ENCODE data around the gene SLC6A5.
"Not testable (repeated sequence)": the region's sequence is repeated elsewhere in the genome, so short reads cannot be mapped to it uniquely, and the experiment has no call there.

SLC6A5 gene

GRCh38 chr11:20599221-20600019 is at the start of gene SLC6A5:
SLC6A5 (plus strand) TSS chr11:20599608; CDS start chr11:20599673, 65 bp downstream.
- H3K4me3 ChIP-seq (ENCODE audit: severe bottlenecking), result no peak within 1 kb of the TSS
- ATAC-seq (ENCODE audit: low read depth), result peak; percentile 63; the same call in 2 of the 3 replicates
- no peaks in the 10 kb centered on the region for H3K36me3 ChIP-seq (ENCODE audit: low read depth)
- H3K27ac ChIP-seq (ENCODE audit: poor library complexity, severe bottlenecking), result no peak within 1 kb of the TSS
- peaks cover 100% of the 10 kb centered on the region for H3K27me3 ChIP-seq (ENCODE audit: insufficient read depth, poor library complexity, severe bottlenecking)
- no peak for DNase-seq (ENCODE audit: low spot score)
- H3K9me3 ChIP-seq (ENCODE audit: severe bottlenecking), result no peaks in the 10 kb centered on the region
- TF ChIP-seq CTCF (IDR thresholded peaks at IDR 0.05; ENCODE audit: poor library complexity, severe bottlenecking), result no peak
- H3K4me1 ChIP-seq (ENCODE audit: insufficient read depth, poor library complexity, severe bottlenecking), result no peaks in the 10 kb centered on the region

GRCh38 chr11:20551096-20551495 is 48.3 kb upstream of the SLC6A5 start:
- Histone ChIP-seq H3K27me3 (ENCODE audit: insufficient read depth, poor library complexity, severe bottlenecking) (no peaks in the 10 kb centered on the region), H3K27ac (ENCODE audit: poor library complexity, severe bottlenecking) (no peak overlapping the region), H3K36me3 (ENCODE audit: low read depth) (no peaks in the 10 kb centered on the region), H3K9me3 (ENCODE audit: severe bottlenecking) (peaks cover 2% of the 10 kb centered on the region), H3K4me3 (ENCODE audit: severe bottlenecking) (no peak overlapping the region), H3K4me1 (ENCODE audit: insufficient read depth, poor library complexity, severe bottlenecking) (no peaks in the 10 kb centered on the region)
- DNase-seq (ENCODE audit: low spot score) (no peak), ATAC-seq (ENCODE audit: low read depth) (no peak)
- TF ChIP-seq CTCF (IDR thresholded peaks at IDR 0.05; ENCODE audit: poor library complexity, severe bottlenecking), result no peak

GRCh38 chr11:20555783-20556182 is 43.6 kb upstream of the SLC6A5 start:
- DNase-seq (ENCODE audit: low spot score), result no peak
- peaks cover 4% of the 10 kb centered on the region for H3K4me1 ChIP-seq (ENCODE audit: insufficient read depth, poor library complexity, severe bottlenecking)
- H3K4me3 ChIP-seq (ENCODE audit: severe bottlenecking), result no peak overlapping the region
- peaks cover 2% of the 10 kb centered on the region for H3K9me3 ChIP-seq (ENCODE audit: severe bottlenecking)
- ATAC-seq (ENCODE audit: low read depth), result no peak
- H3K27ac ChIP-seq (ENCODE audit: poor library complexity, severe bottlenecking), result no peak overlapping the region
- no peaks in the 10 kb centered on the region for H3K36me3 ChIP-seq (ENCODE audit: low read depth)
- H3K27me3 ChIP-seq (ENCODE audit: insufficient read depth, poor library complexity, severe bottlenecking), result no peaks in the 10 kb centered on the region
- TF ChIP-seq CTCF (IDR thresholded peaks at IDR 0.05; ENCODE audit: poor library complexity, severe bottlenecking), result no peak

- H3K4me1 ChIP-seq (ENCODE audit: insufficient read depth, poor library complexity, severe bottlenecking); H3K27me3 ChIP-seq (ENCODE audit: insufficient read depth, poor library complexity, severe bottlenecking); H3K27ac ChIP-seq (ENCODE audit: poor library complexity, severe bottlenecking); H3K9me3 ChIP-seq (ENCODE audit: severe bottlenecking); ATAC-seq (ENCODE audit: low read depth); DNase-seq (ENCODE audit: low spot score); H3K36me3 ChIP-seq (ENCODE audit: low read depth); H3K4me3 ChIP-seq (ENCODE audit: severe bottlenecking): not testable (repeated sequence)
Measured at GRCh38 chr11:20556396-20556795, 43.0 kb upstream of the SLC6A5 start.

- no peak overlapping the region for H3K27ac ChIP-seq (ENCODE audit: poor library complexity, severe bottlenecking)
- no peak for TF ChIP-seq CTCF (IDR thresholded peaks at IDR 0.05; ENCODE audit: poor library complexity, severe bottlenecking)
- peaks cover 2% of the 10 kb centered on the region for H3K9me3 ChIP-seq (ENCODE audit: severe bottlenecking)
- H3K27me3 ChIP-seq (ENCODE audit: insufficient read depth, poor library complexity, severe bottlenecking), result no peaks in the 10 kb centered on the region
- H3K36me3 ChIP-seq (ENCODE audit: low read depth), result no peaks in the 10 kb centered on the region
- peaks cover 4% of the 10 kb centered on the region for H3K4me1 ChIP-seq (ENCODE audit: insufficient read depth, poor library complexity, severe bottlenecking)
- DNase-seq (ENCODE audit: low spot score), result no peak
- no peak overlapping the region for H3K4me3 ChIP-seq (ENCODE audit: severe bottlenecking)
- no peak for ATAC-seq (ENCODE audit: low read depth)
Measured at GRCh38 chr11:20558741-20559140, 40.7 kb upstream of the SLC6A5 start.
